ENCODE measurements around the gene SLC4A5. TPM values are rescaled to one million over a fixed set of nuclear protein-coding genes. Genes with fewer than 3 reads are reported as not detected.

Gene SLC4A5
- total RNA-seq, 3 donors from 2014 or later = 2.1 to 9.2 (median 6.2) TPM

DNA sequence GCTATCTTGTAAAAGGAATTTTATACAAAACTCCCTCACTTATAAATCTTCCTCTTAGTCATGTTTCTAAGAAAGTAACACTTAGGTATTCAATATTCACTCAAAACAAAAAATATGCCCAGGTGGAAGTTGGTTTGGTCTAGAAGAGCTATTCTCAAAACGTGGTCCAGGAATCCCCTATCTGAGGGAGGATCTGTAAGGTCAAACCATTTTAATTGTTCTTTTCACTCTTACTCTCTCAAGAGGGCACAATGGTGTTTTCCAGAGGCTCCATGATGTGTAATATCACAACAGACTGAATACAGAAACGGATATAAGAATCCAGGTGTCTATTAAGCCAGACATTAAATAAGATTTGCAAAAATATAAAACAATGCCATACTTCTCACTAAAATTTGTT is 174.5 kb downstream of the SLC4A5 start:
- DNase-seq (ENCODE audit: low spot score in 2 of 2) = no peak
- TF ChIP-seq, protein P1, sequence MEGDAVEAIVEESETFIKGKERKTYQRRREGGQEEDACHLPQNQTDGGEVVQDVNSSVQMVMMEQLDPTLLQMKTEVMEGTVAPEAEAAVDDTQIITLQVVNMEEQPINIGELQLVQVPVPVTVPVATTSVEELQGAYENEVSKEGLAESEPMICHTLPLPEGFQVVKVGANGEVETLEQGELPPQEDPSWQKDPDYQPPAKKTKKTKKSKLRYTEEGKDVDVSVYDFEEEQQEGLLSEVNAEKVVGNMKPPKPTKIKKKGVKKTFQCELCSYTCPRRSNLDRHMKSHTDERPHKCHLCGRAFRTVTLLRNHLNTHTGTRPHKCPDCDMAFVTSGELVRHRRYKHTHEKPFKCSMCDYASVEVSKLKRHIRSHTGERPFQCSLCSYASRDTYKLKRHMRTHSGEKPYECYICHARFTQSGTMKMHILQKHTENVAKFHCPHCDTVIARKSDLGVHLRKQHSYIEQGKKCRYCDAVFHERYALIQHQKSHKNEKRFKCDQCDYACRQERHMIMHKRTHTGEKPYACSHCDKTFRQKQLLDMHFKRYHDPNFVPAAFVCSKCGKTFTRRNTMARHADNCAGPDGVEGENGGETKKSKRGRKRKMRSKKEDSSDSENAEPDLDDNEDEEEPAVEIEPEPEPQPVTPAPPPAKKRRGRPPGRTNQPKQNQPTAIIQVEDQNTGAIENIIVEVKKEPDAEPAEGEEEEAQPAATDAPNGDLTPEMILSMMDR (IDR thresholded peaks at IDR 0.05) = no peak
- TF ChIP-seq POLR2A (IDR thresholded peaks at IDR 0.05) (no peak), POLR2AphosphoS5 (IDR thresholded peaks at IDR 0.05) (no peak)
- no peak overlapping the region for H3K4me3 ChIP-seq
- intact Hi-C loops (cut with DNase I; ENCODE audit: low total_unique reads) = no loop called here
- no peaks in the 10 kb centered on the region for H3K9me3 ChIP-seq
- no peaks in the 10 kb centered on the region for H3K27me3 ChIP-seq
- peaks cover 6% of the 10 kb centered on the region for H3K36me3 ChIP-seq
- H3K4me1 ChIP-seq = no peaks in the 10 kb centered on the region
- no peak overlapping the region for H3K27ac ChIP-seq

Other genes with a start within 250 kb of the SLC4A5 start
- 10 to 100 TPM; 27.1 to 42.6 (median 30.2) TPM for gene BOLA3, start 195.5 kb downstream of the SLC4A5 start, total RNA-seq
- 100 to 1,000 TPM in 1 of 3 donors, 10 to 100 TPM in 2; 87.8 to 107 (median 98.4) TPM for gene MOB1A, start 164.5 kb downstream of the SLC4A5 start, total RNA-seq
- gene MTHFD2, start 144.8 kb downstream of the SLC4A5 start, total RNA-seq = 100 to 1,000 TPM in 1 of 3 donors, 10 to 100 TPM in 2; 41.6 to 100 (median 56.7) TPM
- 100 to 1,000 TPM in 2 of 3 donors, 10 to 100 TPM in 1; 92.2 to 125 (median 103) TPM for gene DCTN1, start 36.9 kb upstream of the SLC4A5 start, total RNA-seq
- gene C2orf81, start 78.2 kb upstream of the SLC4A5 start, total RNA-seq = 1 to 10 TPM in 2 of 3 donors, under 1 TPM in 1; 0.64 to 1.6 (median 1.3) TPM
- 10 to 100 TPM in 1 of 3 donors, 1 to 10 TPM in 2; 6.7 to 13.1 (median 9.4) TPM for gene WDR54, start 78.3 kb upstream of the SLC4A5 start, total RNA-seq
- 10 to 100 TPM in 2 of 3 donors, 1 to 10 TPM in 1; 9.3 to 49.9 (median 36.7) TPM for gene RTKN, start 98.5 kb upstream of the SLC4A5 start, total RNA-seq
- 10 to 100 TPM; 12.6 to 26.2 (median 24.4) TPM for gene INO80B, start 111.7 kb upstream of the SLC4A5 start, total RNA-seq
- 10 to 100 TPM; 58.0 to 70.0 (median 61.9) TPM for gene WBP1, start 115.0 kb upstream of the SLC4A5 start, total RNA-seq
- 10 to 100 TPM; 24.0 to 47.3 (median 44.6) TPM for gene MOGS, start 122.0 kb upstream of the SLC4A5 start, total RNA-seq
- gene MRPL53, start 129.3 kb upstream of the SLC4A5 start, total RNA-seq = 10 to 100 TPM; 17.9 to 49.0 (median 48.2) TPM
- gene CCDC142, start 139.6 kb upstream of the SLC4A5 start, total RNA-seq = 10 to 100 TPM; 10.6 to 38.0 (median 27.1) TPM
- 10 to 100 TPM; 21.6 to 32.0 (median 27.8) TPM for gene TTC31, start 139.7 kb upstream of the SLC4A5 start, total RNA-seq
- 1 to 10 TPM in 2 of 3 donors, under 1 TPM in 1; 0.29 to 4.6 (median 1.3) TPM for gene LBX2, start 156.2 kb upstream of the SLC4A5 start, total RNA-seq
- 10 to 100 TPM; 18.3 to 20.3 (median 19.8) TPM for gene PCGF1, start 164.3 kb upstream of the SLC4A5 start, total RNA-seq
- gene TLX2, start 171.0 kb upstream of the SLC4A5 start, total RNA-seq = not detected
- under 1 TPM in 1 of 3 donors, not detected in 2; 0.66 TPM for gene DQX1, start 182.8 kb upstream of the SLC4A5 start, total RNA-seq
- gene AUP1, start 186.3 kb upstream of the SLC4A5 start, total RNA-seq = 100 to 1,000 TPM; 108 to 130 (median 128) TPM
- 10 to 100 TPM; 32.1 to 34.5 (median 32.5) TPM for gene HTRA2, start 186.5 kb upstream of the SLC4A5 start, total RNA-seq
- gene LOXL3, start 210.5 kb upstream of the SLC4A5 start, total RNA-seq = 1 to 10 TPM; 3.7 to 7.8 (median 6.6) TPM
- 10 to 100 TPM; 11.0 to 33.3 (median 13.1) TPM for gene DOK1, start 211.3 kb upstream of the SLC4A5 start, total RNA-seq